GM18858 (cell line): ENCODE data around the gene KIFBP.
"Not testable (repeated sequence)": the region's sequence is repeated elsewhere in the genome, so short reads cannot be mapped to it uniquely, and the experiment has no call there.

Source experiments
- ATAC-seq: cut with Tn5 transposase; IDR thresholded peaks from one replicate; pipeline ENCODE4 v1.9.1; 2021; ENCODE audit not compliant: unreplicated experiment

The KIFBP gene

GRCh38 chr10:69004821-69005220, 16.2 kb downstream of the KIFBP start:
- no peak for ATAC-seq

GRCh38 chr10:69005704-69006485, 17.3 kb downstream of the KIFBP start:
- ATAC-seq, result no peak

DNA sequence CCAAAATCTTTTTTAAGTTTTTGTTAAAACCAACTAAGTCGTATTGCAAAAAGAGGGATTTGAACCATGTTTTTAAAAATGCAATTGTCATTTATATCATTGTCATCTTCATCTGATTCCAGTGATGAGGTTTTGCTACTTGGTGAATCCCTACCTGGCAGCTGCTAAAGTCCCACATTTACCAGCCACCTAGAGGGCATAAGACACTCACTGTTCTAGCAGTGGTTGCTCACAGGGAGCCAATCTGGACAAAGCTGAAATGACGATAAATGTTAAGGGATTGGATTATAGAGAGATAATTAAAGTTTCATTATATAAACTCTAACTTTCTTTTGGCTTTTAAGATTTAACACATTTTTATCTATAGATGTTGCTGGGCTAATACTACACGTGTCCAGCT, 18.7 kb downstream of the KIFBP start:
- no peak for ATAC-seq

DNA sequence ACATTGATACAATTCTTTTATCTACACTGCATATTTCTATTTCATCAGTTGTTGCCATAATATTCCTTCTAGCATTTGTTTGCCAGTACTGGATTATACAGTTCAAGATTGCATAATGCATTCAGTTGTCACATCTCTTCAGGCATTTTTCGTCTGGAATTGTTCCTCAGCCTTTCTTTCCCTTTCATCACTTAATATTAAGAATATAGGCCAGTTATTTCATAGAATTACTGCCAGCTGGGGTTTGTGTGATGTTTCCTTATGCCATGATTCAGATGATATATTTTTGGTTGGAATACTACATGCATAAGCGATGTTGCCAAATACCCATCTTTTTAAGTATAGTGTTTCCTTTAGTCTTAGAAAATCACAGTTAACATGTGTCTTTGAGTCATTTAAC, 20.8 kb downstream of the KIFBP start:
- no peak for ATAC-seq

GRCh38 chr10:69010151-69010640, 21.6 kb downstream of the KIFBP start:
- ATAC-seq, result no peak

DNA sequence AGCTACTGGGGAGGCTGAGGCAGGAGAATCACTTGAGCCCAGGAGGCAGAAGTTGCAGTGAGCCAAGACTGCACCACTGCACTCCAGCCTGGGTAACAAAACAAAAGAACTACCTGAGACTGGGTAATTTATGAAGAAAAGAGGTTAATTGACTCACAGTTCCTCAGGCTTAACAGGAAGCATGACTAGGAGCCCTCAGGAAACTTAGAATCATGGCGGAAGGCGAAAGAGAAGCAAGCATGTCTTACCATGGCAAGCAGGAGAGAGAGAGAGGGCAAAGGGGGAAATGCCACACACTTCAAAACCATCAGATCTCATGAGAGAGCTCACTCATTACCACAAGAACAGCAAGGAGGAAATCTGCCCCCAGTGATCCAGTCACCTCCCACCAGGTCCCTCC, 24.2 kb downstream of the KIFBP start:
- not testable (repeated sequence) for ATAC-seq

DNA sequence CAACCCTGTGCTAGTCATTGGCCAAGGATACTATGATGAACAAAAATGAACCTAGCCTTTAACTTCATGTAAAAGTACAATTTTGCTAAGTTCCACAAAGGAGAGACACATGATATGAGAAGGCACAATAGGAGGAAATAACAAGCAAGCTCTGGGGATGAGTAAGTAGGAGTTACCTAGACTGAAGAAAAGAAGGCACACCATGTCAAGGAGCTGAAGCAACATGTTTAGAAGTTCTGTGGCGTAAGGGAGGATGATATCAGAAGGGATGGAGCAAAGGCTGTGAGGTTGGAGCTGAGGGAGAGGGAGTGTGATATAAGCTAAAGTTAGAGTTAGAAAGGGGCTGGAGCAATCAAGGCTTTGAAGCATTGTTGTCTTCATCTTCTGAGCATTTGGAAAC, 25.6 kb downstream of the KIFBP start:
- ATAC-seq, result no peak

DNA sequence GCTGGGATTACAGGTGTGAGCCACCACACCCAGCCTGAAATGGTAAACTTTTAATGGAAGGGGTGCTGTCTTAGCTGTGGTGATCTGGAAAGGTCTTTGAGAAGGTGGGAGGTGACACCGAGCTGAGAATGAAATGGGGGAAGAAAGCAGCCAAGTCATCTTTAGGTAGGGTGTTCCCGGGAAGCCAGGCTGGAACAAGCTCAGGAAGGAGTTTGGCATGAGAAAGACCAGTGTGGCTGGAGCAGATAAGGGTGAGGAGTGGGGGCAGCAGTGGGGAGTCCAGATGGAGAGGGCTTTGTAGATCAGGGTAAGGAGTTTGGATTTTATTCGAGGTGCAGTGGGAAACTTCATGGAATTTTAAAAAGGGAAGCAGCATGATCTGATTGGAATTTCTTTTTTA, 30.0 kb downstream of the KIFBP start:
- ATAC-seq, result no peak

DNA sequence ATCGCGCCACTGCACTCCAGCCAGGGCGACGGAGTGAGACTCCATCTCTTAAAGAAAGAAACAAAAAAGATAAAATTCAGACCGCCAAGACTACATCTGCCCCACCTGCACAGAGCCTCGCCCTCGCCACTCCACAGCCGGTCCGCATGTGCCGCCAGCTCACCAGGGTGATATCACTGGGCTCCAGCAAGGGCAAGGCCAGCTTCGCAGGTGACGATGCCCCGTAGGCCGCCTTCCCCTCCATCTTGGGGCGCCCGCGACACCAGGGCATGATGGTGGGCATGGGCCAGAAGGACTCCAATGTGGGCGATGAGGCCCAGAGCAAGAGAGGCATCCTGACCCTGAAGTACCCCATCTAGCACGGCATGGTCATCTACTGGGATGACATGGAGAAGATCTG, 34.0 kb downstream of the KIFBP start:
- no peak for ATAC-seq

- no peak for ATAC-seq
These were observed 36.8 kb downstream of the KIFBP start for GRCh38 chr10:69025370-69025896.

DNA sequence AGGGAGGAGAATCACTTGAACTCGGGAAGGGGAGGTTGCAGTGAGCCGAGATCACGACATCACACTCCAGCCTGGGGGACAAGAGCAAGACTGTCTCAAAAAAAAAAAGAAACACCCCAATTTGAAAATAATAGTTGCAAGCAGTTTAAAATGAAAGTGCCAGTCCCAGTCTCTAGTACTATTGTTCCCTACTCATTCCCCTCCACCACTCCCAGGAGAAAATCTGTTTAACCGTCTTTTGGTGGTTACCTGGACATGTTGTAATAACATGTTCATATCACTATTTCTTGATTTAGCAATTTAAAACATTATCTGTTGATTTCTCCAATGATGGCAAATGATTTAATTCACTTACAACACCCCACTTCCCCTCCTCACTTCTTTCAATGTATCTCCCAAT, 44.7 kb downstream of the KIFBP start:
- no peak for ATAC-seq

GRCh38 chr10:69037489-69037888, 48.9 kb downstream of the KIFBP start:
- no peak for ATAC-seq

- ATAC-seq, result not testable (repeated sequence)
These were observed 52.3 kb downstream of the KIFBP start for GRCh38 chr10:69040904-69041303.

DNA sequence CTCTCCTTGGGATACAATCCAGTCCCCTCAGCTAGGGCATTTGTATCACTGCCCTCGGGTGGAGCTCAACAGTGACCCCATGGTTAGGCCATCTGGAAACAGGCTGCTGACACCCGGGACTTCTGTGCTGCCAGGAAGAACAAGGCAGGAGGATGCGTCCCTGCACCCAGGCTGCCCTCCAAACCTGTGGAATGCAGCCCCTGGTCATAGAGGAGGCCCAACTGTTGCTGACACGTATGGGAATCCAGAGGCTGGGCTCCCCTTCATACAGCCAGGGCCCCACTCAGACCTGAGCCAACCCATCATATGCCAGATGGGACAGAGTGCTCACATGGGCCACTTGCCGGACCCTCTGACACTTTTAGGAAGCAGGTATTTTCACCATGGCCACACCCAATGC, 53.8 kb downstream of the KIFBP start:
- no peak for ATAC-seq

- ATAC-seq, result no peak
These were observed 54.2 kb downstream of the KIFBP start for GRCh38 chr10:69042838-69043237.

- ATAC-seq, result no peak
These were observed 55.4 kb downstream of the KIFBP start for GRCh38 chr10:69043931-69044531.

DNA sequence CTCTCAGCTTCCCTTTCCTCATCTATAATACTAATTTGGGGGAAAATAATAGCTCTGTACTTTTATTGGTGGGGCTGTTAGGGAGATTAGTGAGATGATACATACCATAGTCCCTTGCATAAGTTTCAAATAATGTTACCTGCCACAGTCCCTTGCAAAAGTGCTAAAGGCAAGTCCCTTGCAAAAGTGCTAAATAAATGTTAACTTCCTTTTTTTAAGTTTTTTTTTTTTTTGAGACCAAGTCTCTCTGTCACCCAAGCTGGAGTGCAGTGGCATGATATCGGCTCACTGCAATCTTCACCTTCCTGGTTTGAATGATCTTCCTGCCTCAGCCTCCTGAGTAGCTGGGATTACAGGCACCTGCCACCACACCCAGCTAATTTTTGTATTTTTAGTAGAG, 55.9 kb downstream of the KIFBP start:
- no peak for ATAC-seq

DNA sequence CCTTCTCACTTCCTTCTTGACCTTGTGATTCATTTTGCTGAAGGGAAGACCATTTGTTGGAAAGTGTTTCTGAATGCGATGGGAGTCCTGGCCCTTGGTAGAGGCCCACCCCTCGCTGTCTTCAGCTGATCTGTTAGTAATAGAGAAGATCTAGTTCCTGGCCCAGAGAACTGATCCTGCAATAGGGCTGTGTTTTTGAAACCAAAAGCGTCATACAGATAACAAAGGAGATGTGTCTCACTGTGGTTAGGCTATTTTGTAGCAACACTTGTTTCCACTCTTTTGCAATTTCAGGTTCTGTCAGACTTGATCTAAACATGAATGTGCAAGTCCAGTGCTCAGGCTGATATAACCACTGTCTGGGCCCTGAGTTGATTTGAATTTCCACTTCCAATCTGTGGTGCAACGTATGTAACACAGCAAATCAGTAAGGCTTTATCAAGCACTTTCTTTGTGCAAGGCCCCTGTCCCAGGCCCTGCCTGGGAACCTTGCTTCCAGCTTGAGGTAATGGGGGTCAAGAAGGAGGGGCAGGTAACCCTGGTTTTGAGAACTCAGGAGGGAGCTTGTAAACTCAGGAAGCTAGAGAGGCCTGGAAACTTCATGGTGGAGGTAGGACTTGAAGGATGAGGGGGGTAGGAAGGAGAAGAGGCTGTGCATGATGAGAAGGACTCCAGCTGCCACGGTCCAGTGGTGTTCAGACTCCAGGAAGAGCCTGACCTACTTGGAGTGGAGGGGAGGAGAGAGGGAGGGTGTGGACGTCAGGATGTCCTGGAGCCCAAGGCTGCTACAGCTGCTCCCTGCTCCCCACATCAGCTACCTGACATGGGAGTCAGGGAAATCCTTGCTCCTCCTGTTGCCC, 57.1 kb downstream of the KIFBP start:
- peak; percentile 64 for ATAC-seq

GRCh38 chr10:69047111-69047832, 58.7 kb downstream of the KIFBP start:
- no peak for ATAC-seq

DNA sequence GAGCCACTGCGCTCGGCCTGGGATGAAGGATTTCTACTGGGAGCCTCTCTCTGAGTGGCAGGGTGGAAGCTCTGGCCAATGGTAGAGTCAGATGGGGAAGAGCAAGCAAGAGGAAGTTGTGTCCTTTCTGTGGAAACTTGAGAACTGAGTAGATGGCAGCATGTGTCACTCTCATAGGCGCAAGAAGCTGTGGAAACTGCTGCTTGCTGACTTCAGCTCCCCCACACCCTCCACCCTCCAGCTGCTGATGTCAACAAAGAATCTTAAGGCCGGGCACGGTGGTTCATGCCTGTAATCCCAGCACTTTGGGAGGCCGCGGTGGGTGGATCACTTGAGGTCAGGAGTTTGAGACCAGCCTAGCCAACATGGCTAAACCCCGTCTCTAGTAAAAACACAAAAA, 59.5 kb downstream of the KIFBP start:
- ATAC-seq, result no peak

DNA sequence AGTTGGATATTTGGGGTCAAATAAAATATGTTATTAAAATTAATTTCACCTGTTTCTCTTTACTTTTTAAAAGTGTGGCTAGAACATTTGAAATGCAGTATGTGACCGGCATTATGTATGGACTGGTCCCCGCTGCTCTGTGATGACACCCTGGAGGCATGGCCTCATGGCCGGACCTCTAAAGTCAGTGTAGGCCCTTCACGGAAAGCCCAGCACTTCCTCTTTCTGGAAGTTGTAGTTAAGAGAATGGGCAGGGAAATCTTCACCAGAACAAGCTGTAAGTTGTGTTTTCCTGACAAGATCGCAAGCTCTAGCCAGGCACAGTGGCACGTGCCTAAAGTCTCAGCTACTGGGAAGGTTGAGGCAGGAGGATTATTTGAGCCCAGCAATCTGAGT, 61.0 kb downstream of the KIFBP start:
- no peak for ATAC-seq
